Stimulated activated CD8-positive, alpha-beta memory T cell treated with anti-CD3 and anti-CD28 coated beads, Interleukin-15, amount 100 ng/mL, for 4 hours (primary cell): ENCODE results near the gene SSH2.
"Not testable (repeated sequence)": the region's sequence is repeated elsewhere in the genome, so short reads cannot be mapped to it uniquely, and the experiment has no call there.

ENCODE experiments used
- DNase-seq, 2 donors: peaks; one replicate each; pipeline ENCODE4 v3.0.0-alpha.2; 2020; ENCODE audit warnings: low read depth in 2 of 2

Gene SSH2

GRCh38 chr17:29665481-29665810, 264.6 kb downstream of the SSH2 start:
- no peak for DNase-seq

- DNase-seq, result no peak
These were observed 265.1 kb downstream of the SSH2 start for GRCh38 chr17:29664743-29665480.

- DNase-seq, result no peak
These were observed 266.9 kb downstream of the SSH2 start for GRCh38 chr17:29663155-29663554.

GRCh38 chr17:29661213-29661612, 268.8 kb downstream of the SSH2 start:
- no peak for DNase-seq

GRCh38 chr17:29659155-29659554, 270.9 kb downstream of the SSH2 start:
- DNase-seq, result no peak

- no peak for DNase-seq
These were observed 274.7 kb downstream of the SSH2 start for GRCh38 chr17:29655323-29655722.

- no peak for DNase-seq
These were observed 275.9 kb downstream of the SSH2 start for GRCh38 chr17:29653995-29654714.

- no peak for DNase-seq
These were observed 277.1 kb downstream of the SSH2 start for GRCh38 chr17:29652976-29653375.

GRCh38 chr17:29651913-29652312, 278.1 kb downstream of the SSH2 start:
- DNase-seq, result not testable (repeated sequence)

GRCh38 chr17:29650396-29650795, 279.6 kb downstream of the SSH2 start:
- DNase-seq, result no peak

GRCh38 chr17:29649359-29649758, 280.7 kb downstream of the SSH2 start:
- DNase-seq, result no peak

GRCh38 chr17:29648005-29648404, 282.0 kb downstream of the SSH2 start:
- DNase-seq, result no peak

- no peak for DNase-seq
These were observed 284.4 kb downstream of the SSH2 start for GRCh38 chr17:29645515-29646051.

- DNase-seq, result no peak
These were observed 286.2 kb downstream of the SSH2 start for GRCh38 chr17:29643817-29644160.

GRCh38 chr17:29642171-29642611, 287.8 kb downstream of the SSH2 start:
- DNase-seq, result no peak

- DNase-seq, result no peak
These were observed 288.9 kb downstream of the SSH2 start for GRCh38 chr17:29640981-29641642.

GRCh38 chr17:29640413-29640812, 289.6 kb downstream of the SSH2 start:
- DNase-seq, result no peak

- no peak for DNase-seq
These were observed 296.1 kb downstream of the SSH2 start for GRCh38 chr17:29633886-29634285.

GRCh38 chr17:29630630-29631193, 299.3 kb downstream of the SSH2 start:
- DNase-seq, result no peak

- DNase-seq, result no peak
These were observed 300.2 kb downstream of the SSH2 start for GRCh38 chr17:29629839-29630238.

- DNase-seq, result no peak
These were observed 301.4 kb downstream of the SSH2 start for GRCh38 chr17:29628644-29629043.

GRCh38 chr17:29627951-29628350, 302.1 kb downstream of the SSH2 start:
- DNase-seq, result no peak
